VCaP (cell line): ENCODE results near the gene SPEF1.

Source experiments
- H3K27ac ChIP-seq: fragments of 450-650 bp; 2 replicates; pipeline ENCODE4 v1.5.1; 2017
- TF ChIP-seq, protein P1 (sequence below): fragments of 450-650 bp; conservative IDR thresholded peaks from 2 replicates; pipeline ENCODE4 v1.5.1; 2017; ENCODE audit warnings: mild to moderate bottlenecking, moderate library complexity

Gene SPEF1

DNA sequence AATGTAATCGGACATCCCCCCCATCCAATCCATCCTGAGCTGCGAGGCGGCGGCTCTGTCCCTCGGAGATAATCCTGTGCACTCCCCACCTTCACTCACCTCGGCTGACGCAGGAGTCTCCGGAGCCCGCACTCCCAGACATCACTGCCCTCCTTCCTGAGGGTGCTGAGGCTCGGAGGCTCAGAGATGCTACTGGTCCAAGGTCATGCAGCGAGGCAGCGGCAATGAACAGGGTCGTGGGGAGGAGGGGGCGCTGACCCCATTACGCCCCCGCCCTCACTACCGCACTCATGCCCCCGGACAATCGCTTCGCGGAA, 14.2 kb downstream of the SPEF1 start:
- peak overlapping the region; percentile 80; the same call in 1 of the 2 replicates for H3K27ac ChIP-seq
- TF ChIP-seq, protein P1, sequence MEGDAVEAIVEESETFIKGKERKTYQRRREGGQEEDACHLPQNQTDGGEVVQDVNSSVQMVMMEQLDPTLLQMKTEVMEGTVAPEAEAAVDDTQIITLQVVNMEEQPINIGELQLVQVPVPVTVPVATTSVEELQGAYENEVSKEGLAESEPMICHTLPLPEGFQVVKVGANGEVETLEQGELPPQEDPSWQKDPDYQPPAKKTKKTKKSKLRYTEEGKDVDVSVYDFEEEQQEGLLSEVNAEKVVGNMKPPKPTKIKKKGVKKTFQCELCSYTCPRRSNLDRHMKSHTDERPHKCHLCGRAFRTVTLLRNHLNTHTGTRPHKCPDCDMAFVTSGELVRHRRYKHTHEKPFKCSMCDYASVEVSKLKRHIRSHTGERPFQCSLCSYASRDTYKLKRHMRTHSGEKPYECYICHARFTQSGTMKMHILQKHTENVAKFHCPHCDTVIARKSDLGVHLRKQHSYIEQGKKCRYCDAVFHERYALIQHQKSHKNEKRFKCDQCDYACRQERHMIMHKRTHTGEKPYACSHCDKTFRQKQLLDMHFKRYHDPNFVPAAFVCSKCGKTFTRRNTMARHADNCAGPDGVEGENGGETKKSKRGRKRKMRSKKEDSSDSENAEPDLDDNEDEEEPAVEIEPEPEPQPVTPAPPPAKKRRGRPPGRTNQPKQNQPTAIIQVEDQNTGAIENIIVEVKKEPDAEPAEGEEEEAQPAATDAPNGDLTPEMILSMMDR: no peak

DNA sequence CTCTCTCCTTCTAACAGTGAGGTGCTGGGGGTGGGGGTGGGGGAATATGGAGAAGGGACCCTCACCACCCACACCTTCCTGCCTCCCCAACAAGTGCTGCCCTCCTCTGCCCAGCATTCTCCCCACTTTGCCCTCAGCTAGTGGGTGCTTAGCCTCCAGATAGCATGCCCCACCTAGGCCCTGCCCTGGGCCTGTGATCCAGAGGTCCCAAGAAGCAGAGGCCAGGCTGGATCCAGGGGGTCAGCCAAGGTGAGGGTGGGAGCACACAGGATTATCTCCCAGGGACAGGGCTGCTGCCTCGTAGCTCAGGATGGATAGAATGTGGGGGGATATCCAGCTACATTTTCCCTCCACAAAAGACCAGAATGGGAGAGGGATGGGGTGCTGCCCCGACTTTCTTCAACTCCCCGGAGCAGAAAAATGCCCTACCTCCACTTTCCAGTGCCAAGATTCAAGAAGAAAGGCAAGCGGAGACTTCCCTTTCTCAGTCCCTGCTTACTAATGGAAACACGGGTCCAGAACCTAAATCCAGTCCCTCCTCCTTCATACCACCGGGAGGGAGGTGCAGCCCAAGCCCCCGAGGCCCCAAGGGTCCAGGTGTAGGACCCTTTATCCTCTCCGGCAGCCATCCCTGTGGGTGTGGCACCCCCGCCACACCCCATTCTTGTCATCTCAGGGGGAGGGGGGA, 14.7 kb downstream of the SPEF1 start:
- TF ChIP-seq, protein P1: no peak
- peak overlapping the region; percentile 80; the same call in 1 of the 2 replicates for H3K27ac ChIP-seq

DNA sequence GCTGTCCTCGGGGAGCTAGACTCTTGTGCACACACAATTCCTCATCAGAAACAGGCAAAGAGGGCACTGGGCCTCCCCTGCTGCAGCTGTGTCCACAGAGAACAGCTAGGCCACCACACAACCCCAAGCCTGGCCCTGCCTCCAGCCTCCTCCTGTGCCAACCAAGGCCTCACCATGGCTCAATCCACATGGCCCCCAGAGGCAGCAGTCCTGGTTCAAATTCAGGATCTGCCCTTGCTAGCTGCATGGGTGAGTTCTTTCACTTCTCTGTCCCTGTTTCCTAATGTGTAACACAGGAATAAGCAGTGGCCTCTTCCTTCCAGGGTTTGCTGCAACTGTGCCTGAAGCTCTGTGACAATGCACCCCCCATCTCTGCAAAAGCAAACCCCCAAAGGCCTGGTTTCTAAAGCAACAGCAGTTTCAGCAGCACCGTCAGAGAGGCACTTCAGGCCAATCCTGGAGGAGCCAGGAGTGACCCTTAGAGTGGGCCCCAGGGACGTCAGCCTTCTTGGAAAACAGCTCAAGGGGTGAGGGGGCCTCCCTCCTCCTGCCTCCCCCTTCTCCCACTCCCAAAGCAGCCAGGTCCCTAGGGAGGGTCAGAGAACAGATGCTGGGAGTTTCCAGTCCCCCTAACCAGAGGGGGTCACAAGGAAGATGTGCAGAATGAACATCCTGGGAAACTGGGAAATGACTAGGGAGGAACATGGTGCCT, 15.9 kb downstream of the SPEF1 start:
- TF ChIP-seq, protein P1: no peak
- H3K27ac ChIP-seq: no peak overlapping the region

DNA sequence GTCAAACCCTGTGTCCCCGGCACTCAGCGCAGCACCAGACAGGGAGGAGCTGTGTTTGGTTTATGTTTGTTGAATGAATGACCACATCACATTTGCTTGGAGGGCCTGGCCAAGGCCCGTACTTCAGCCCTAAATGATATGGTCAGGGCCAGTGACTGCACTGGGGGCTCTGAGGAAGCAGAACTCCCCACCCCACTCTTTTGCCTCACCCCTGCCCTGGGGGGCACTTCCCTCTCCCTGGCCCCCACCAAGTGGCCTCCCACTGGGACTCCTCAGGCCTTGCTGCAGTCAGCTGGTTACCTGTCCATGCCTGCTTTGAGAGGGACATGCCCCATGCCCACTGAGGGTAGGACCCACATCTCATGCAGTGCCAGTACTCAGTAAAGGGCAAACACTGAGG, 16.6 kb downstream of the SPEF1 start:
- TF ChIP-seq, protein P1: no peak

DNA sequence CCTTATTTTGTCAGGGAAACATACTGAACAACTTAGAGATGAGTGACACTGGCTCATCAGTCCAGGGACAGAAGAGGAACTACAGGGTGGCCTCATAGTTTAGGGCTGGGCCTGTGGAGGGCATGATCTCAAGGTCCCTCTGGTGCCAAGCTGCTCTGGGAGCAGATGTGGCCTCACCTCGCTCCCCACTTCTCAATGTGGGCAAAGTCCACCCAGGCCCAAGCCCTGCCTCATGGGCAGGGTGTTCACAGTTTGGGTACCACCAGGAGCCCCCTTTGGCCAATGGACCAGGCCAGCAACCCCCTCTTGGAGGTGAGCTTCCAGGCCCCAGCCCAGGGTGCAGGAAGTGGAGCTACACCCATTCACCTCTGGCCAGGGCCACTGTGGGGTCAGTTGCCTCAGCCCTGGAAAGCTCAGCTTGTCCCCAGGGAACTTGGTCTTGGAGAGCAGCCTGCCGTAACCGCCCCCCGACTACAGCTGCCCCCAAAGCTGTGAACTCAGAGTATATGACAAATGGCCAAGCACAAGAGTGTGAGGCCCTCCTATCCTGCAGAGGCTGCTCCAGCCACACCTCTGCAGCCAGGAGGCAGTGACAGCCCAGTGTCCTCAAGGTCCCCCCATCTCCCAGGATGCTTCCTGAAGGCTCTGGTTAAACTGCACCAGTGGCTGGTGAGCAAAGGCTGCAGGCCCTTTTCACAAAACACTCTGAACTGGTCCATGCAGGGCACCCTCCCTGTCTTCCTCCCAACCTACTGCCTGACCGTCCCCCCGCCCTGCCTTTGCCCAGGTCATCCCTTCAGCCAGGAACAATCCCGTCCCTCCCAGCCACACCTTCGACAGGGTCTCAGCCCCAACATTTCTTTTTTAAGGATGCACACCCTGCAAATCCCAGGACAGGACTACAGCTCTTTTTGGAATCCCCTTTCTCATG, 17.3 kb downstream of the SPEF1 start:
- TF ChIP-seq, protein P1: no peak
- no peak overlapping the region for H3K27ac ChIP-seq

More for the DNA sequence above, 16.6 kb downstream of the SPEF1 start:
- no peak overlapping the region for H3K27ac ChIP-seq

DNA sequence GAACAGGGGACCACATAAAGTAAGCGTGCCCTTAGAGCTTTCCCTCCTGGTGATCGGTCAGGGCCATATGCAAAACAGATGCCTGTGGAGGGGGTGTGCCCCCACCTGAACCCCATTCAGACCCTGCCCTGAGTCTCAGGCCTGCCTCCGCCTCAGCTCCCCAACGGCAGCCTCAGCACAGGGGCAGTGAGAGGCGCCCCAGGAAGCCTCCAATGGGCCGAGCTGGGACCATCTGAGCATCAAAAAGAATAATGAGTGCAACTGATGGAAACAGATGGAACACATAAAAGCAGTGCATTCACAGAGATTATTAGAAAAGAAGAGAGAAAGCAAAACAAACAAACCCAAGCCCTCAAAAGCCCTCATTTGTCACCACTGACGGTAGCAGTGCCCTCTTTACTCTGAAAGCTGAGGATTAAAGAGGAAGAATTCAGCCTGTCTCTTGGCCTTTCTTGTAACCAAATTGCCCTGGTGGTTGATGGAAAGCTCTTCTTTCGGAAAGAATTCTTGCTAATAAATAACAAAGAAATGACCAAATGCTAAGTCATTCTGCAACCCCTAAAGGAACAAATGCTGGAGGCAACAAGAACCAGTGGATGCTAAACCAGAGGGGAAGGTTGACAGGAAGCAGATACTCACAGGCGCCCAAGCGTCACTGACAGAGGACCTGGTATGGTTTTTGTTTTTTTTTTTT, 20.4 kb downstream of the SPEF1 start:
- TF ChIP-seq, protein P1: no peak
- H3K27ac ChIP-seq: no peak overlapping the region

DNA sequence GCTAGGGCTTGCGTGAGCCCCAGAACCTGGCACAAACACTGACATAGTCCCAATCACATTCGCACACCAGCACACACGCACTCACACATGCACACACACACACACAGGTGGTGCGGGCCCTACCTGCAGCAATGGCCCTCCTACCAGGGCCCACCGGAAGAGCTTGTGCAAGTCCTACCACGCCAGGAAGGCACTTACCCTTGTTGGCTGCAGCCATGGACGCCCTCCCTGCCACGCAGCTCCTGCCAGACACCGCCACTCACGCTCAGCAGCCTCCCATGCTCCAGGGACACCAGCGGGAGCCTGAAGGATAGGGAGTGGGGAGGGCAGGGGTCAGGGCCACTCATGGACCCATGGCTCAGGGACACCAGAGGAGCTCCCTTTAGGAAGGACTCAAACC, 21.4 kb downstream of the SPEF1 start:
- TF ChIP-seq, protein P1: no peak

More for the DNA sequence above, 21.4 kb downstream of the SPEF1 start:
- H3K27ac ChIP-seq: no peak overlapping the region
